COLO829 (cell line): ENCODE data around the gene CSNK2A1.
"Not testable (repeated sequence)": the region's sequence is repeated elsewhere in the genome, so short reads cannot be mapped to it uniquely, and the experiment has no call there.

Experiments used
- DNase-seq: peaks from one replicate; pipeline ENCODE4 v3.0.0; 2012; ENCODE audit warnings: low spot score

The CSNK2A1 gene

GRCh38 chr20:543369-544152, at the start of gene CSNK2A1:
CSNK2A1 (minus strand) TSS chr20:543790; CDS start chr20:508551, 35,239 bp downstream.
- DNase-seq: peak; percentile 99

GRCh38 chr20:592506-592905, 48.9 kb upstream of the CSNK2A1 start:
- no peak for DNase-seq

GRCh38 chr20:591941-592340, 48.4 kb upstream of the CSNK2A1 start:
- no peak for DNase-seq

GRCh38 chr20:588932-589672, 45.5 kb upstream of the CSNK2A1 start:
- no peak for DNase-seq

GRCh38 chr20:588476-588875, 44.9 kb upstream of the CSNK2A1 start:
- DNase-seq: no peak

GRCh38 chr20:584971-585301, 41.3 kb upstream of the CSNK2A1 start:
- no peak for DNase-seq

GRCh38 chr20:584161-584970, 40.8 kb upstream of the CSNK2A1 start:
- DNase-seq: no peak

GRCh38 chr20:582204-582603, 38.6 kb upstream of the CSNK2A1 start:
- DNase-seq: no peak

GRCh38 chr20:578940-579690, 35.5 kb upstream of the CSNK2A1 start:
- DNase-seq: not testable (repeated sequence)

- no peak for DNase-seq
These were observed 33.7 kb upstream of the CSNK2A1 start for GRCh38 chr20:577167-577791.

GRCh38 chr20:576156-576555, 32.6 kb upstream of the CSNK2A1 start:
- DNase-seq: no peak

GRCh38 chr20:575230-575629, 31.6 kb upstream of the CSNK2A1 start:
- no peak for DNase-seq

- no peak for DNase-seq
These were observed 30.8 kb upstream of the CSNK2A1 start for GRCh38 chr20:574297-574942.

- DNase-seq: no peak
These were observed 30.1 kb upstream of the CSNK2A1 start for GRCh38 chr20:573414-574296.

GRCh38 chr20:572727-573126, 29.1 kb upstream of the CSNK2A1 start:
- no peak for DNase-seq

- DNase-seq: no peak
These were observed 28.3 kb upstream of the CSNK2A1 start for GRCh38 chr20:571754-572441.

- no peak for DNase-seq
These were observed 25.3 kb upstream of the CSNK2A1 start for GRCh38 chr20:568673-569415.

- no peak for DNase-seq
These were observed 24.6 kb upstream of the CSNK2A1 start for GRCh38 chr20:568097-568652.
